Hepatocyte (in vitro differentiated cells): ENCODE results near the gene ANAPC10. TPM values are rescaled to one million over a fixed set of nuclear protein-coding genes. Genes with fewer than 3 reads are reported as not detected.
"Not testable (repeated sequence)": the region's sequence is repeated elsewhere in the genome, so short reads cannot be mapped to it uniquely, and the experiment has no call there.

Source experiments
- DNase-seq: peaks from one replicate; pipeline ENCODE4 v3.0.0-alpha.2; 2016; ENCODE audit warnings: low spot score
- H2AFZ ChIP-seq: fragments of 200-600 bp; sonication (generic); 2 replicates; pipeline ENCODE4 v1.6.0; 2016; ENCODE audit warnings: antibody characterized with exemption, mild to moderate bottlenecking
- H3K27ac ChIP-seq: fragments of 200-600 bp; sonication (generic); 2 replicates; pipeline ENCODE4 v1.5.1; 2016; ENCODE audit warnings: mild to moderate bottlenecking
- H3K27me3 ChIP-seq: fragments of 200-600 bp; sonication (generic); 2 replicates; pipeline ENCODE4 v1.6.1; 2016
- H3K36me3 ChIP-seq: fragments of 200-600 bp; sonication (generic); replicated peaks from 2 replicates; pipeline ENCODE4 v1.5.1; 2016; ENCODE audit warnings: low read depth; ENCODE audit not compliant: insufficient read depth
- H3K4me1 ChIP-seq: fragments of 200-600 bp; sonication (generic); 2 replicates; pipeline ENCODE4 v1.5.1; 2016; ENCODE audit warnings: mild to moderate bottlenecking, moderate library complexity; ENCODE audit not compliant: insufficient read depth
- H3K4me2 ChIP-seq: fragments of 200-600 bp; sonication (generic); 2 replicates; pipeline ENCODE4 v1.6.0; 2016
- H3K4me3 ChIP-seq: fragments of 200-600 bp; sonication (generic); 2 replicates; pipeline ENCODE4 v1.5.1; 2016; ENCODE audit warnings: mild to moderate bottlenecking
- H3K79me2 ChIP-seq: fragments of 200-600 bp; sonication (generic); 2 replicates; pipeline ENCODE4 v1.6.0; 2017; ENCODE audit warnings: mild to moderate bottlenecking
- H3K9me2 ChIP-seq: fragments of 200-600 bp; sonication (generic); replicated peaks from 2 replicates; pipeline ENCODE4 v1.6.0; 2017; ENCODE audit warnings: mild to moderate bottlenecking; ENCODE audit not compliant: insufficient read depth
- H3K9me3 ChIP-seq: fragments of 200-600 bp; sonication (generic); 2 replicates; pipeline ENCODE4 v1.5.1; 2016; ENCODE audit warnings: low read depth, mild to moderate bottlenecking
- H4K20me1 ChIP-seq: fragments of 200-600 bp; sonication (generic); 2 replicates; pipeline ENCODE4 v1.6.0; 2016; ENCODE audit warnings: mild to moderate bottlenecking; ENCODE audit not compliant: insufficient read depth, poor library complexity, severe bottlenecking
- EZH2 ChIP-seq: fragments of 200-600 bp; sonication (generic); IDR thresholded peaks from 2 replicates; pipeline ENCODE4 v1.6.1; 2016; ENCODE audit warnings: antibody characterized with exemption, mild to moderate bottlenecking, borderline replicate concordance
- EZH2phosphoT487 ChIP-seq: fragments of 200-600 bp; sonication (generic); IDR thresholded peaks from one replicate; pipeline ENCODE4 v1.6.1; 2018; ENCODE audit warnings: antibody characterized with exemption, mild to moderate bottlenecking, low read depth, moderate library complexity; ENCODE audit not compliant: unreplicated experiment, severe bottlenecking
- WGBS: methylation state at CpG from one replicate; pipeline ENCODE4 v1.1.6; 2016; ENCODE audit warnings: low lambda C conversion rate; ENCODE audit errors: missing lambda C conversion rate; 5-methylcytosine and 5-hydroxymethylcytosine counted together
- polyA plus RNA-seq: library from polyadenylated mRNA; unstranded; fragments of >200 nt; fragmentation: Nextera tagmentation; extraction: Ambion mirVana; gene quantifications from 2 replicates; pipeline ENCODE4 v1.2.1, GENCODE V29; 2016
- total RNA-seq: library from RNA; depleted of rRNA; stranded (reverse); fragments of >200 nt; gene quantifications from 2 replicates; pipeline ENCODE4 v1.2.3, GENCODE V29; 2014
- TF ChIP-seq, protein P1 (sequence below): fragments of 200-600 bp; sonication (generic); IDR thresholded peaks from 2 replicates; pipeline ENCODE4 v1.5.1; 2016; ENCODE audit warnings: antibody characterized with exemption, mild to moderate bottlenecking; ENCODE audit not compliant: poor library complexity

Gene ANAPC10, protein sequence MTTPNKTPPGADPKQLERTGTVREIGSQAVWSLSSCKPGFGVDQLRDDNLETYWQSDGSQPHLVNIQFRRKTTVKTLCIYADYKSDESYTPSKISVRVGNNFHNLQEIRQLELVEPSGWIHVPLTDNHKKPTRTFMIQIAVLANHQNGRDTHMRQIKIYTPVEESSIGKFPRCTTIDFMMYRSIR
- total RNA-seq (31.0 and 38.6 TPM in 2 replicates), polyA plus RNA-seq (20.5 and 27.2 TPM in 2 replicates)

DNA sequence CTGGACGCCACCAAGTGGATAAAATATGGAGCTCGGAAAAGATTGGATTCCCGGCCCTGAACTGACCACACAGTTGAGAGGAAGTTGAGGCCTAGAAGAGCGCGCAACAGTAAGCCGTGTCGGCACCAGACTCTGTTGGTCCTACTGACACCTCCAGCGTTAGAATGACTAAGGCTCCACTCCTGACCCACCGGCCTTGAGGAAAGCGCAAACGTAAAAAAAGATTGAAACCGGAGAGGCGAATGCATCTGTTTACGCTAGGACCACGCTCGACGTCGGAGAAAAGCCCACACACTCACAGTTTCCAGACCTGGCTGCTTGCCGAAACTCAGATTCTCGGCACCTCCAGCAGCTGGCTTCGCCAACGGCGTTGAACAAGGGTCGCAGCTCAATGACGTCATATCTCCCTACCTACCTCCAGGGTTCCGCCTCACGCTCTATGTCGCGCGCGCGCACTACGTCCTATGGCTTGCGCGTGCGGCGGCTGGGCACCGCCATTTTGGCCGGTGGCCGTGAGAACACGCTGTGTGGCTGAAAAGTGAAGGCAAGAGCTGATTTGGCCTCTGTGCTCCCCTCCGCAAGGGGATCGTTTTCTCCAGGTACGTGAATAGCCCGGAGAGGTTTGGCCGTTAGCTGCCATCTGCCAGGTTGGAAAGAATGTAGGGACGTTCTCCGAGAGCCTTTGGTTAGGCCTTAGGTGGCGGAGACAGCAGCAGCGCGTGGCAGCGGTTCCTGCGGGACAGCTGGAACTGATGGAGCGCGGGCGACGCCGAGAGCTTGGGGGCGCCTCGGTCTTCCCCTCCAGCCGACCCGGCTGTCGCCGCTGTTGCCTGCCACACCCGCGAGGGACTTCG is at the start of gene ANAPC10, which contains the start of gene ABCE1:
Gene ANAPC10, minus strand, starts transcription at position 376 of the 854 bp plus-strand sequence. CDS start 2,097 bp downstream, outside the sequence.
Gene ABCE1, plus strand, starts transcription at position 491 of the 854 bp plus-strand sequence. CDS start 6,102 bp downstream, outside the sequence.
- H3K9me2 ChIP-seq, result no peaks in the 10 kb centered on the region
- TF ChIP-seq EZH2phosphoT487, result no peak
- TF ChIP-seq, protein P1, sequence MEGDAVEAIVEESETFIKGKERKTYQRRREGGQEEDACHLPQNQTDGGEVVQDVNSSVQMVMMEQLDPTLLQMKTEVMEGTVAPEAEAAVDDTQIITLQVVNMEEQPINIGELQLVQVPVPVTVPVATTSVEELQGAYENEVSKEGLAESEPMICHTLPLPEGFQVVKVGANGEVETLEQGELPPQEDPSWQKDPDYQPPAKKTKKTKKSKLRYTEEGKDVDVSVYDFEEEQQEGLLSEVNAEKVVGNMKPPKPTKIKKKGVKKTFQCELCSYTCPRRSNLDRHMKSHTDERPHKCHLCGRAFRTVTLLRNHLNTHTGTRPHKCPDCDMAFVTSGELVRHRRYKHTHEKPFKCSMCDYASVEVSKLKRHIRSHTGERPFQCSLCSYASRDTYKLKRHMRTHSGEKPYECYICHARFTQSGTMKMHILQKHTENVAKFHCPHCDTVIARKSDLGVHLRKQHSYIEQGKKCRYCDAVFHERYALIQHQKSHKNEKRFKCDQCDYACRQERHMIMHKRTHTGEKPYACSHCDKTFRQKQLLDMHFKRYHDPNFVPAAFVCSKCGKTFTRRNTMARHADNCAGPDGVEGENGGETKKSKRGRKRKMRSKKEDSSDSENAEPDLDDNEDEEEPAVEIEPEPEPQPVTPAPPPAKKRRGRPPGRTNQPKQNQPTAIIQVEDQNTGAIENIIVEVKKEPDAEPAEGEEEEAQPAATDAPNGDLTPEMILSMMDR, result peak; percentile 46
- WGBS, result 1% methylated on average over 63 of the region's 67 CpGs

DNA sequence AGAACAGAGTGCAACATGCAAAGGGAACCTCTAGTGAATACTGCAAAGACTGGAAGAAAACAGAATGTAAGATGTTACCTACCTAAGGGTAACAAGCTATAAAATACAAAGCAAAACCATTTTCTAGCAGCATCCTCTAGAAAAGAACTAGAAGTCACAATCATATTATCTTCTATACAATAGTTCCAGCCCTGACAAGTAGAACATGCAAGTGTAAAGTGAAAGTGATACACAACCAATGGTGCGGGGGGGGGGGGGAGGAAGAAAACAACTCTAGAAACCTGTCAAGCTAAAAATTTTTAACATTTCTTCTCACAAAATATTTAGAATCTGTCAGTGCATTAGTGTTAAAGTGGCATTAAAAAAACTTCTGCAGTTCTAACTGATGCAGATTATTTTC is 38.2 kb upstream of the ANAPC10 start:
- not testable (repeated sequence) for H3K4me2 ChIP-seq, H3K36me3 ChIP-seq, H3K9me3 ChIP-seq, DNase-seq, H3K9me2 ChIP-seq, H3K27me3 ChIP-seq, H2AFZ ChIP-seq, H3K79me2 ChIP-seq, H4K20me1 ChIP-seq, H3K4me3 ChIP-seq, H3K27ac ChIP-seq, H3K4me1 ChIP-seq
- WGBS, result no CpG with 5 or more reads among the region's 1 CpG

More for the DNA sequence above, at the start of gene ANAPC10, which contains the start of gene ABCE1:
- Histone ChIP-seq H2AFZ (peak within 1 kb of the TSS; percentile 82), H3K27me3 (no peaks in the 10 kb centered on the region), H4K20me1 (peaks cover 14% of the 10 kb centered on the region), H3K36me3 (no peaks in the 10 kb centered on the region), H3K79me2 (peaks cover 90% of the 10 kb centered on the region), H3K4me1 (peaks cover 21% of the 10 kb centered on the region), H3K4me2 (peak within 1 kb of the TSS; percentile 92), H3K4me3 (peak within 1 kb of the TSS; percentile 66), H3K27ac (peak within 1 kb of the TSS; percentile 97), H3K9me3 (peaks cover 12% of the 10 kb centered on the region)
- DNase-seq, result peak; percentile 100

DNA sequence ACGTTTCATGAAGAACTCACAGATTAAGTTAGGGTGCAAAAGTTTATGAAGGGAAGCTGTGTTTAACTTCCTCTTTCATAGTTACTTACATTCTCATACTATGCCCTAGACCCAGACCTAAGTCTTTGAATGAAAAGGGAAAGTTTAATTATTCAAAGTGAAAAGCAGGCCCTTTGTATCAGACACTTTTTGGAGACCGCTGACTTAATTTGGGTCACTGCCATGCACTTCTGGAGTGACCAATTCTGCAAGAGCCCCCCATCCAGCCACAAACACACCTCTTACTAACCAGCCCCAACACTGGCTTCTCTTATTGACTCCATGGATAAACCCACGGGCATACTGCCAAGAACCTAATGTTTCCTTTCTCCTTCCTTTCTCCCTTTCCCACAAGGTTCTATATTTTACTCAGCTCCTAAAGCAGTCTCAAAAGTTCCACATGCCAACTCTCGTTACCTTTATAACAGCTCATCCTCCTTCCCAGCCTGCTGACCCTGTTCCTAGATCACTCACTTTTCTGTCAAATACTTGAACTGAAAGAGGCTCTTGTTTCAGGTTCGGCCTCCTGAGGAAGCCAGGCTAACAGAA is 34.6 kb upstream of the ANAPC10 start:
- H3K27me3 ChIP-seq, result no peaks in the 10 kb centered on the region
- H3K36me3 ChIP-seq, result no peaks in the 10 kb centered on the region
- H2AFZ ChIP-seq, result no peak overlapping the region
- H3K9me2 ChIP-seq, result no peaks in the 10 kb centered on the region
- H3K4me3 ChIP-seq, result no peak overlapping the region
- H3K4me1 ChIP-seq, result no peaks in the 10 kb centered on the region
- H3K79me2 ChIP-seq, result no peaks in the 10 kb centered on the region
- H4K20me1 ChIP-seq, result no peaks in the 10 kb centered on the region
- H3K4me2 ChIP-seq, result no peak overlapping the region
- no peaks in the 10 kb centered on the region for H3K9me3 ChIP-seq
- TF ChIP-seq EZH2phosphoT487 (no peak), EZH2 (no peak)
- TF ChIP-seq, protein P1, result no peak
- no peak for DNase-seq
- H3K27ac ChIP-seq, result no peak overlapping the region
- 90% methylated on average over 5 of the region's 5 CpGs for WGBS

DNA sequence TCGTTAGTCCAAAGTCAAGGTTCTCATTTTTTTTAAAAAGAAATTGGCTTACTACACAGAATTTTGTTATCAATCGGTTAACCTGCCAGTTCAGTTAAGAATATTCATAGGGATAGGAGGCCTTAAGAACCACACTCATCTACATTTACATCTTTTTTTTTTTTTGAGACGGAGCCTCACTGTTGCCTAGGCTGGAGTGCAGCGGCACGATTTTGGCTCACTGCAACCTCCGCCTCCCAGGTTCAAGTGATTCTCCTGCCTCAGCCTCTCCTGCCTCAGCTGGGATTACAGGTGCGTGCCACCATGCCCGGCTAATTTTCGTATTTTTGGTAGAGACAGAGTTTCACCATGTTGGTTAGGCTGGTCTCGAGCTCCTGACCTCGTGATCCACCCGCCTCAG is 33.9 kb upstream of the ANAPC10 start:
- TF ChIP-seq EZH2 (no peak), EZH2phosphoT487 (no peak)
- TF ChIP-seq, protein P1, result no peak
- H3K79me2 ChIP-seq, result no peaks in the 10 kb centered on the region
- no peaks in the 10 kb centered on the region for H3K27me3 ChIP-seq
- no peak for DNase-seq
- no peaks in the 10 kb centered on the region for H3K9me3 ChIP-seq
- no peaks in the 10 kb centered on the region for H3K4me1 ChIP-seq
- H3K4me2 ChIP-seq, result no peak overlapping the region
- H3K36me3 ChIP-seq, result no peaks in the 10 kb centered on the region
- 97% methylated on average over 12 of the region's 12 CpGs for WGBS
- H3K9me2 ChIP-seq, result no peaks in the 10 kb centered on the region
- no peak overlapping the region for H3K27ac ChIP-seq
- no peak overlapping the region for H2AFZ ChIP-seq
- no peaks in the 10 kb centered on the region for H4K20me1 ChIP-seq
- H3K4me3 ChIP-seq, result no peak overlapping the region
